Activated CD4-positive, alpha-beta memory T cell treated with anti-CD3 and anti-CD28 coated beads for 36 hours (primary cell): ENCODE data around the gene MADCAM1. TPM values are rescaled to one million over a fixed set of nuclear protein-coding genes. Genes with fewer than 3 reads are reported as not detected.

Source experiments
- CTCF ChIA-PET: fragments of 350-600 bp; sonication (Branson Sonifier 250); formaldehyde crosslinking; loops from one replicate; lab custom pipeline; 2021; ENCODE audit warnings: antibody characterized with exemption, inconsistent platforms; lab: Charles Lee
- POLR2A ChIA-PET: fragments of 350-600 bp; sonication (Branson Sonifier 250); formaldehyde crosslinking; loops from one replicate; lab custom pipeline; 2021; ENCODE audit warnings: antibody characterized with exemption; lab: Charles Lee
- DNase-seq: peaks from one replicate; pipeline ENCODE4 v3.0.0-alpha.2; 2020
- H3K27ac Mint-ChIP-seq: one replicate; pipeline ENCODE4 v1.8.0; 2021; ENCODE audit warnings: mixed read lengths
- H3K27me3 Mint-ChIP-seq: one replicate; pipeline ENCODE4 v1.8.0; 2021; ENCODE audit warnings: mixed read lengths
- H3K36me3 Mint-ChIP-seq: one replicate; pipeline ENCODE4 v1.8.0; 2021; ENCODE audit warnings: mixed read lengths
- H3K4me1 Mint-ChIP-seq: one replicate; pipeline ENCODE4 v1.8.0; 2021; ENCODE audit warnings: low read depth, mixed read lengths
- H3K4me3 Mint-ChIP-seq: one replicate; pipeline ENCODE4 v1.8.0; 2021; ENCODE audit warnings: mild to moderate bottlenecking, mixed read lengths
- H3K9me3 Mint-ChIP-seq: one replicate; pipeline ENCODE4 v1.8.0; 2021; ENCODE audit warnings: mixed read lengths
- intact Hi-C: fragments of 100-400 bp; cut with micrococcal nuclease; formaldehyde crosslinking; loops from one replicate; pipeline ENCODE4 v1.15.1; 2023
- total RNA-seq, 2 experiments: library from RNA; stranded (reverse); gene quantifications; one replicate each; pipeline ENCODE4 v1.2.3, GENCODE V29; 2021

The MADCAM1 gene
- total RNA-seq, 2 experiments from 2014 or later: 0.22 to 0.36 TPM

DNA sequence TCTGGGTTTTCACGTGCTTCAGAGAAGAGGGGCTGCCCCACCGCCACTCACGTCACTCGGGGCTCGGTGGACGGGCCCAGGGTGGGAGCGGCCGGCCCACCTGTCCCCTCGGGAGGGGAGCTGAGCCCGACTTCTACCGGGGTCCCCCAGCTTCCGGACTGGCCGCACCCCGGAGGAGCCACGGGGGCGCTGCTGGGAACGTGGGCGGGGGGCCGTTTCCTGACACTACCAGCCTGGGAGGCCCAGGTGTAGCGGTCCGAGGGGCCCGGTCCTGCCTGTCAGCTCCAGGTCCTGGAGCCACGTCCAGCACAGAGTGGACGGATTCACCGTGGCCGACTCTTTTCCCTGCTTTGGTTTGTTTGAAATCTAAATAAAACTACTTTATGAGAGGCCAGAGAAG is 45.4 kb downstream of the MADCAM1 start:
- ChIA-PET CTCF (interaction anchor here (1.1 kb wide), 1 partner anchor 9 kb away, joined by 6 read pairs; no protein-coding TSS in a partner anchor), POLR2A (no interaction called here)
- H3K36me3 Mint-ChIP-seq: peaks cover 8% of the 10 kb centered on the region
- no peak overlapping the region for H3K27ac Mint-ChIP-seq
- H3K27me3 Mint-ChIP-seq: no peaks in the 10 kb centered on the region
- H3K9me3 Mint-ChIP-seq: no peaks in the 10 kb centered on the region
- H3K4me3 Mint-ChIP-seq: no peak overlapping the region
- DNase-seq: no peak
- intact Hi-C loops: no loop called here
- peaks cover 20% of the 10 kb centered on the region for H3K4me1 Mint-ChIP-seq

DNA sequence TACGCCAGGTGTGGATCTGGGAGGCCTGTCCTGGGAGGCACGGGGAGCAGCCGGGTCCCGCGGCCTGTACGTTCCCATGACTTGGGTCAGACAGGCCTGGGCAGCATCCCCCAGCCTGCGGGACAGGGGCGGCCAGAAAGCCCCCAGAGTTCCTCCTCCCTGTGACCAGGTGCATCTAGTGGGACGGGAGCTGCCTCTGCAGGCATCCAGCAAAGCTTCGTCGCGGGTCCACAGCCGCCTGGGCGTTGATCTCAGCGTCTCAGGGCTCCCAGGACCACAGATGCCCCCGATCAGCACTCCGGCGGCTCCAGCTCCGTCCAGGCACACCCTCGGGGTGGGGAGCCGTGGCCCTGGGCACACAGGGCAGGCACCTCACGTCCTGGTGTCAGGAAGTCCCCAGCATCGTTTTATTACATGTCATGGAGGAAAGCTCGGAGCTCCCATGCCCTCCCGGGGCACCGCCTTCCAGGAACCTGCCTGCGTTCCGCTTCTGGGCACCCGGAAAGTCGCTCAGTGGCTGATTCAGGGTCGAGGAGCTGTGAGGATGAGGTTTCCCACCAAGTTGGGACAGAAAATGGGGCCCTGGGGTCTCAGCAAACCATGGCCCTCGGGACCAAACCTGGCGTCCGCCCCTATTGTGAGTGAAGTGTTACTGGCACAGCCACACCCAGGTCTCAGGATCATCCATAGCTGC is 46.0 kb downstream of the MADCAM1 start:
- no peak for DNase-seq
- Mint-ChIP-seq H3K27me3 (no peaks in the 10 kb centered on the region), H3K4me3 (no peak overlapping the region), H3K27ac (no peak overlapping the region), H3K4me1 (peaks cover 20% of the 10 kb centered on the region), H3K36me3 (peaks cover 8% of the 10 kb centered on the region), H3K9me3 (no peaks in the 10 kb centered on the region)
- intact Hi-C loops: no loop called here
- POLR2A ChIA-PET: interaction anchor here (0.7 to 0.8 kb wide), 2 partner anchors 29 to 122 kb away, joined by 3 read pairs; no protein-coding TSS in a partner anchor
- CTCF ChIA-PET: interaction anchor here (1.1 kb wide), 1 partner anchor 10 kb away, joined by 6 read pairs; no protein-coding TSS in a partner anchor

GRCh38 chr19:543910-544608 is 47.8 kb downstream of the MADCAM1 start, which contains the start of gene GZMM:
Gene GZMM, plus strand, starts transcription at chr19:544053. Its CDS starts 19 bp downstream, at chr19:544072.
- Mint-ChIP-seq H3K36me3 (peaks cover 10% of the 10 kb centered on the region), H3K9me3 (no peaks in the 10 kb centered on the region), H3K4me3 (peak within 1 kb of the TSS; percentile 78), H3K4me1 (peaks cover 20% of the 10 kb centered on the region), H3K27me3 (no peaks in the 10 kb centered on the region), H3K27ac (peak within 1 kb of the TSS; percentile 83)
- ChIA-PET POLR2A (interaction anchor here (1.0 kb wide), 1 partner anchor 12 kb away, joined by 5 read pairs; the partner anchor contains the start of gene CDC34), CTCF (interaction anchor here (0.6 kb wide), 1 partner anchor 64 kb away, joined by 5 read pairs; no protein-coding TSS in a partner anchor)
- DNase-seq: peak; percentile 83
- intact Hi-C loops: no loop called here

- DNase-seq: no peak
- intact Hi-C loops: no loop called here
- ChIA-PET POLR2A (interaction anchor here (1.3 kb wide), 1 partner anchor 26 kb away, joined by 3 read pairs; the partner anchor contains the start of gene BSG), CTCF (no interaction called here)
- no peaks in the 10 kb centered on the region for H3K27me3 Mint-ChIP-seq
- peaks cover 10% of the 10 kb centered on the region for H3K36me3 Mint-ChIP-seq
- no peak overlapping the region for H3K4me3 Mint-ChIP-seq
- no peak overlapping the region for H3K27ac Mint-ChIP-seq
- peaks cover 20% of the 10 kb centered on the region for H3K4me1 Mint-ChIP-seq
- no peaks in the 10 kb centered on the region for H3K9me3 Mint-ChIP-seq
Measured at GRCh38 chr19:547117-547516, 50.8 kb downstream of the MADCAM1 start.

- Mint-ChIP-seq H3K36me3 (peaks cover 10% of the 10 kb centered on the region), H3K4me3 (no peak overlapping the region), H3K4me1 (peaks cover 19% of the 10 kb centered on the region), H3K9me3 (no peaks in the 10 kb centered on the region), H3K27me3 (no peaks in the 10 kb centered on the region), H3K27ac (no peak overlapping the region)
- DNase-seq: no peak
- ChIA-PET CTCF (no interaction called here), POLR2A (interaction anchor here (1.3 kb wide), 1 partner anchor 25 kb away, joined by 3 read pairs; the partner anchor contains the start of gene BSG)
- intact Hi-C loops: no loop called here
Measured at GRCh38 chr19:547836-548720, 51.8 kb downstream of the MADCAM1 start.

GRCh38 chr19:548886-549830 is 52.9 kb downstream of the MADCAM1 start:
- H3K9me3 Mint-ChIP-seq: no peaks in the 10 kb centered on the region
- intact Hi-C loops: no loop called here
- peaks cover 9% of the 10 kb centered on the region for H3K4me1 Mint-ChIP-seq
- no peaks in the 10 kb centered on the region for H3K27me3 Mint-ChIP-seq
- no peak for DNase-seq
- ChIA-PET POLR2A (no interaction called here), CTCF (no interaction called here)
- peaks cover 8% of the 10 kb centered on the region for H3K36me3 Mint-ChIP-seq
- no peak overlapping the region for H3K27ac Mint-ChIP-seq
- H3K4me3 Mint-ChIP-seq: no peak overlapping the region

GRCh38 chr19:554817-555216 is 58.5 kb downstream of the MADCAM1 start:
- Mint-ChIP-seq H3K4me3 (no peak overlapping the region), H3K9me3 (no peaks in the 10 kb centered on the region)
- POLR2A ChIA-PET: no interaction called here

More at GRCh38 chr19:554817-555216, 58.5 kb downstream of the MADCAM1 start:
- intact Hi-C loops: no loop called here
- no peaks in the 10 kb centered on the region for H3K27me3 Mint-ChIP-seq
- no peak for DNase-seq
- H3K4me1 Mint-ChIP-seq: no peaks in the 10 kb centered on the region
- no peaks in the 10 kb centered on the region for H3K36me3 Mint-ChIP-seq
- no peak overlapping the region for H3K27ac Mint-ChIP-seq
- CTCF ChIA-PET: interaction anchor here (0.8 kb wide), 1 partner anchor 29 kb away, joined by 3 read pairs; no protein-coding TSS in a partner anchor

Other genes starting within 250 kb of the MADCAM1 start
- gene PLPP2, start 205.1 kb upstream of the MADCAM1 start, total RNA-seq: under 1 TPM; 0.51 to 0.67 TPM
- gene MIER2, start 151.7 kb upstream of the MADCAM1 start, total RNA-seq: 10 to 100 TPM; 22.1 to 23.1 TPM
- gene C2CD4C, start 87.3 kb upstream of the MADCAM1 start, total RNA-seq: under 1 TPM; 0.33 to 0.44 TPM
- under 1 TPM in 1 of 2 experiments, not detected in 1; 0.21 TPM for gene SHC2, start 35.5 kb upstream of the MADCAM1 start, total RNA-seq
- 1 to 10 TPM; 8.1 to 8.5 TPM for gene TPGS1, start 11.0 kb downstream of the MADCAM1 start, total RNA-seq
- 10 to 100 TPM; 45.9 to 46.4 TPM for gene CDC34, start 35.3 kb downstream of the MADCAM1 start, total RNA-seq
- 10 to 100 TPM; 27.2 to 27.4 TPM for gene GZMM, start 47.6 kb downstream of the MADCAM1 start, total RNA-seq
- gene BSG, start 76.1 kb downstream of the MADCAM1 start, total RNA-seq: 100 to 1,000 TPM; 185 to 205 TPM
- 1 to 10 TPM in 1 of 2 experiments, under 1 TPM in 1; 1.00 to 1.0 TPM for gene HCN2, start 93.4 kb downstream of the MADCAM1 start, total RNA-seq
- 10 to 100 TPM; 71.5 to 72.5 TPM for gene POLRMT, start 137.1 kb downstream of the MADCAM1 start, total RNA-seq
- gene FGF22, start 143.4 kb downstream of the MADCAM1 start, total RNA-seq: under 1 TPM in 1 of 2 experiments, not detected in 1; 0.14 TPM
- 10 to 100 TPM; 84.4 to 89.7 TPM for gene RNF126, start 166.7 kb downstream of the MADCAM1 start, total RNA-seq
- gene FSTL3, start 179.9 kb downstream of the MADCAM1 start, total RNA-seq: 1 to 10 TPM; 5.7 to 6.0 TPM
- gene PRSS57, start 199.0 kb downstream of the MADCAM1 start, total RNA-seq: not detected
- gene PALM, start 212.4 kb downstream of the MADCAM1 start, total RNA-seq: under 1 TPM in 1 of 2 experiments, not detected in 1; 0.17 TPM